OCI-LY7 (cell line): Measurements from ENCODE around the gene FAM131C. TPM values are rescaled to one million over a fixed set of nuclear protein-coding genes. Genes with fewer than 3 reads are reported as not detected.
"Not testable (repeated sequence)": the region's sequence is repeated elsewhere in the genome, so short reads cannot be mapped to it uniquely, and the experiment has no call there.

ENCODE experiments used
- BruUV-seq: library from RNA; stranded (reverse); fragments of 400-500 nt; replicated peaks from 2 replicates; lab custom pipeline; 2021; lab: Mats Ljungman, UMichigan
- CTCF ChIA-PET: fragments of 300-600 bp; sonication (Branson Sonifier 250); formaldehyde crosslinking; loops from one replicate; lab custom pipeline; 2022; ENCODE audit warnings: antibody characterized with exemption; ENCODE audit not compliant: unreplicated experiment; lab: Charles Lee
- POLR2A ChIA-PET: fragments of 300-600 bp; sonication (Branson Sonifier 250); formaldehyde crosslinking; loops from one replicate; lab custom pipeline; 2022; ENCODE audit warnings: antibody characterized with exemption; lab: Charles Lee
- DNase-seq: peaks from one replicate; pipeline ENCODE4 v3.0.0-alpha.2; 2015; ENCODE audit warnings: low spot score
- H2AFZ ChIP-seq: fragments of 200-600 bp; sonication (generic), shearing (Covaris generic); 2 replicates; pipeline ENCODE4 v1.6.1; 2014; ENCODE audit warnings: mild to moderate bottlenecking, antibody characterized with exemption, low read length, moderate library complexity
- H3K27ac ChIP-seq: fragments of 200-600 bp; sonication (generic); 2 replicates; pipeline ENCODE4 v1.5.1; 2014; ENCODE audit warnings: mixed run types, low read depth, mild to moderate bottlenecking, moderate library complexity, low read length, inconsistent platforms; ENCODE audit not compliant: poor library complexity, severe bottlenecking
- H3K36me3 ChIP-seq: fragments of 200-600 bp; sonication (generic); 2 replicates; pipeline ENCODE4 v1.6.1; 2014; ENCODE audit warnings: mild to moderate bottlenecking, antibody characterized with exemption, low read length, moderate library complexity, mixed read lengths; ENCODE audit not compliant: insufficient read depth
- H3K4me1 ChIP-seq: fragments of 200-600 bp; sonication (generic); 2 replicates; pipeline ENCODE4 v1.5.1; 2014; ENCODE audit warnings: mild to moderate bottlenecking, low read length; ENCODE audit not compliant: insufficient read depth, poor library complexity, severe bottlenecking
- H3K4me2 ChIP-seq: fragments of 200-600 bp; sonication (generic); 2 replicates; pipeline ENCODE4 v1.6.1; 2014; ENCODE audit warnings: mild to moderate bottlenecking, low read length
- H3K4me3 ChIP-seq: fragments of 200-600 bp; sonication (generic); 2 replicates; pipeline ENCODE4 v1.5.1; 2014; ENCODE audit warnings: mild to moderate bottlenecking, low read depth, low read length; ENCODE audit not compliant: poor library complexity, severe bottlenecking
- H3K79me2 ChIP-seq: fragments of 200-600 bp; sonication (generic); 2 replicates; pipeline ENCODE4 v1.6.1; 2016; ENCODE audit warnings: low read depth, mild to moderate bottlenecking, low read length, moderate library complexity, mixed read lengths; ENCODE audit not compliant: insufficient read depth
- H3K9me2 ChIP-seq: fragments of 200-600 bp; sonication (generic); 2 replicates; pipeline ENCODE4 v1.6.1; 2016; ENCODE audit warnings: mild to moderate bottlenecking, low read length, mixed read lengths; ENCODE audit not compliant: insufficient read depth
- H3K9me3 ChIP-seq: fragments of 200-600 bp; sonication (generic); 2 replicates; pipeline ENCODE4 v1.6.1; 2014; ENCODE audit warnings: mild to moderate bottlenecking, mixed run types, low read length, mixed read lengths
- H4K20me1 ChIP-seq: fragments of 200-600 bp; sonication (generic); 2 replicates; pipeline ENCODE4 v1.6.1; 2014; ENCODE audit warnings: mild to moderate bottlenecking, antibody characterized with exemption, low read length, moderate library complexity, mixed read lengths; ENCODE audit not compliant: insufficient read depth
- CTCF ChIP-seq: fragments of 200-600 bp; sonication (generic); conservative IDR thresholded peaks from 2 replicates; pipeline ENCODE4 v1.5.1; 2014; ENCODE audit warnings: mild to moderate bottlenecking, antibody characterized with exemption, low read length, moderate library complexity, mixed read lengths
- EZH2phosphoT487 ChIP-seq: fragments of 200-600 bp; sonication (generic); IDR thresholded peaks from 2 replicates; pipeline ENCODE4 v1.6.1; 2018; ENCODE audit warnings: low read depth, borderline replicate concordance, mild to moderate bottlenecking, mixed run types, antibody characterized with exemption, low read length, moderate library complexity, mixed read lengths
- intact Hi-C: fragments of 100-400 bp; cut with micrococcal nuclease; formaldehyde crosslinking; loops from one replicate; pipeline ENCODE4 v1.10.0; 2022; ENCODE audit not compliant: unreplicated experiment
- total RNA-seq, 2 experiments: library from RNA; depleted of rRNA in 1 of 2; stranded (reverse); fragments of >200 nt in 1 of 2; shearing (Covaris generic) in 1 of 2; gene quantifications; 2 replicates each; pipeline ENCODE4 v1.2.3, GENCODE V29; 2014 to 2022

The FAM131C gene
- total RNA-seq, 2 experiments from 2014 or later, result not detected

GRCh38 chr1:16063226-16063829, 10.1 kb downstream of the FAM131C start:
- ChIA-PET POLR2A (no interaction called here), CTCF (no interaction called here)
- no peaks in the 10 kb centered on the region for H3K4me1 ChIP-seq
- H3K9me3 ChIP-seq, result no peaks in the 10 kb centered on the region
- H3K4me3 ChIP-seq, result no peak overlapping the region
- intact Hi-C loops, result no loop called here
- no peaks in the 10 kb centered on the region for H3K36me3 ChIP-seq
- no peak overlapping the region for H2AFZ ChIP-seq
- no TSS peak for BruUV-seq
- no peaks in the 10 kb centered on the region for H4K20me1 ChIP-seq
- no peak overlapping the region for H3K4me2 ChIP-seq
- no peak for TF ChIP-seq EZH2phosphoT487
- TF ChIP-seq CTCF, result no peak
- no peaks in the 10 kb centered on the region for H3K9me2 ChIP-seq
- no peaks in the 10 kb centered on the region for H3K79me2 ChIP-seq
- H3K27ac ChIP-seq, result no peak overlapping the region
- DNase-seq, result no peak

GRCh38 chr1:16062687-16063075, 10.8 kb downstream of the FAM131C start:
- H3K4me1 ChIP-seq, BruUV-seq, H3K79me2 ChIP-seq, H2AFZ ChIP-seq, H3K27ac ChIP-seq, H3K36me3 ChIP-seq, H3K9me2 ChIP-seq, CTCF ChIA-PET, POLR2A ChIA-PET, H3K4me2 ChIP-seq, H3K4me3 ChIP-seq, intact Hi-C loops, DNase-seq, H4K20me1 ChIP-seq, H3K9me3 ChIP-seq: not testable (repeated sequence)

- H3K27ac ChIP-seq, H3K4me3 ChIP-seq, H2AFZ ChIP-seq, CTCF ChIA-PET, H4K20me1 ChIP-seq, H3K9me3 ChIP-seq, DNase-seq, H3K36me3 ChIP-seq, POLR2A ChIA-PET, H3K9me2 ChIP-seq, H3K4me2 ChIP-seq, H3K4me1 ChIP-seq, H3K79me2 ChIP-seq, intact Hi-C loops, BruUV-seq: not testable (repeated sequence)
Observed at GRCh38 chr1:16061989-16062686, 11.3 kb downstream of the FAM131C start.
